GM19467 (cell line): ENCODE data around the gene TNS1.

Experiments
- ATAC-seq: cut with Tn5 transposase; IDR thresholded peaks from one replicate; pipeline ENCODE4 v1.9.1; 2021; ENCODE audit warnings: mild to moderate bottlenecking, moderate library complexity; ENCODE audit not compliant: unreplicated experiment

The TNS1 gene

GRCh38 chr2:217981084-217981730, 21.6 kb downstream of the TNS1 start:
- no peak for ATAC-seq

GRCh38 chr2:217980591-217980990, 22.2 kb downstream of the TNS1 start:
- ATAC-seq: no peak

- no peak for ATAC-seq
These were observed 22.8 kb downstream of the TNS1 start for GRCh38 chr2:217980036-217980435.

GRCh38 chr2:217979151-217979811, 23.5 kb downstream of the TNS1 start:
- ATAC-seq: no peak

- no peak for ATAC-seq
These were observed 24.2 kb downstream of the TNS1 start for GRCh38 chr2:217978536-217979150.

- no peak for ATAC-seq
These were observed 24.8 kb downstream of the TNS1 start for GRCh38 chr2:217977840-217978535.

- ATAC-seq: no peak
These were observed 26.5 kb downstream of the TNS1 start for GRCh38 chr2:217976301-217976700.

GRCh38 chr2:217975626-217976025, 27.2 kb downstream of the TNS1 start:
- ATAC-seq: no peak

- ATAC-seq: no peak
These were observed 28.3 kb downstream of the TNS1 start for GRCh38 chr2:217974389-217975005.

GRCh38 chr2:217973008-217973787, 29.6 kb downstream of the TNS1 start:
- no peak for ATAC-seq

- no peak for ATAC-seq
These were observed 30.3 kb downstream of the TNS1 start for GRCh38 chr2:217972490-217972889.

- no peak for ATAC-seq
These were observed 30.8 kb downstream of the TNS1 start for GRCh38 chr2:217972037-217972436.

GRCh38 chr2:217971166-217971565, 31.6 kb downstream of the TNS1 start:
- ATAC-seq: no peak

- no peak for ATAC-seq
These were observed 32.6 kb downstream of the TNS1 start for GRCh38 chr2:217970206-217970605.

- ATAC-seq: no peak
These were observed 33.2 kb downstream of the TNS1 start for GRCh38 chr2:217969588-217969987.

- no peak for ATAC-seq
These were observed 34.8 kb downstream of the TNS1 start for GRCh38 chr2:217968023-217968422.

GRCh38 chr2:217966423-217967070, 36.2 kb downstream of the TNS1 start:
- no peak for ATAC-seq

- no peak for ATAC-seq
These were observed 38.3 kb downstream of the TNS1 start for GRCh38 chr2:217964275-217965161.

GRCh38 chr2:217960351-217960750, 42.4 kb downstream of the TNS1 start:
- no peak for ATAC-seq
